Hypothalamus (tissue), 51 donors: Measurements from ENCODE around the gene DLL4.
A peak's percentile ranks its signal among the peaks of the same experiment; 100 is the strongest.
"Not testable (repeated sequence)": the region's sequence is repeated elsewhere in the genome, so short reads cannot be mapped to it uniquely, and the experiment has no call there.

Experiments used
- DNase-seq, 51 donors: peaks; one replicate each; lab custom pipeline; 2025; lab: John Stamatoyannopoulos, UW

Gene DLL4

DNA sequence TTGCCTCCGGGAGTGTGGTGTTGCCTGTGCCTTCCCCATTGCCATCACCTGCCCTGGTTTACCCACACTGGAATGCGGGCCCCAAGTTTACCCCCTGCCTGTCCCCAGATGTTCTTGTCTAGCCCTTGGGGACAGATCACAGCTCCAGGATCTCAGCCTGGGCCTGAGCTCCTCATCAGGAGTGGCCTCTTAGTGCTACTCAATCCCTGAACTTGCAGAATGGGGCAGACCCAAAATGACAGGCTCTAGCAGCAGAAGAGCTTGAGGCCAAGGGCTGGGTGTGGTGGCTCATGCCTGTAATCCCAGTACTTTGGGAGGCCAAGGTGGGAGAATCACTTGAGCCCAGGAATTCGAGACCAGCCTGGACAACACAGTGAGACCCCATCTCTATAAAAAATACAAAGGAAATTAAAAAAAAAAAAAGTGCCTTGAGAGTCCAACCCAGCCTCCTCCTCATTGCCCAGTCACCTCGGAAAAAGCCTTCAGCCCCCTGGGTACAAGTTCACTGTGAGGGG, 28.0 kb downstream of the DLL4 start:
- DNase-seq = no peak

DNA sequence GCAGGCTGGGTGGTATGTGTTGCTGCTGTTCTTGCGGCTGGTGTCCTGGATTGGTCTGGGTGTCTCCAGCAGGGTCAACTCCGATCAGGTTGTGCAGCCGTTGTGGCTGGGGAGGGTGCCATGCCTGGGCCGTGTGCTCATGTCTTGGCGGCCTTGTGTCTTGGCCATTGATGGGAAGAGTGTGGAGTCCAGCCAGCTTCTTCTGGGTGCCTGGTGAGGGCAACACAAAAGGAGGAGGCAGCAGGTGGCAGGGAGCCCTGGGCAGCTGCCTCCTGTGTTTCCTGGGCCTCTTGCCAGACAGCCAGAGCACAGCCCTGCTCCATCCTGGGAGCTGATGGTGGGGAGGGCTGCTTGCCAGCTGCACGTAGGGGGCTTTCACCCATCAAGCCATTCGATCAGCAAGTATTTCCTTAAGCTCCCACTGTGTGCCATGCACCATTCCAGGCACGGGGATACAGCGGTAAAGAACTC, 28.5 kb downstream of the DLL4 start:
- DNase-seq = peak in 36 of 51 donors; percentile 14 to 80 (median 48)

DNA sequence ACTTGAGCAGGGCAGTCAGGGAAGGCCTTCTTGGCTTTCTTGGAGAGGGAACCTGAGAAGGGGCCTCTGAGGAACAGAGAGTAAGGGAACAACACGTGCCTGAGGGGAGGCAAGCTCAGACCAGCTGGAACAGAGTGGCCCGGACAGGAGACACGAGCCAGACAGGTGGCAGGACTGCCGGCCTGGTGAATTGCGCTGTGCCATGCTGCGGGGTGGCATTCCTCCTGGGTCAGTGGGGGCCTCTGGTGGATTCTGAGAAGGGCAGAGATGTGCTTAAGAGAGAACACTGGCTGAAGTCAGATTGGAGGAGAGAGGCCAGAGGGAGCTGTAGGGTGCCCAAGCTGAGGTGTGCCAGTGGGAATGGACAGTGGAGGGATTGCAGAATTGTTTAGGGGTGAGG, 29.0 kb downstream of the DLL4 start:
- DNase-seq = no peak

DNA sequence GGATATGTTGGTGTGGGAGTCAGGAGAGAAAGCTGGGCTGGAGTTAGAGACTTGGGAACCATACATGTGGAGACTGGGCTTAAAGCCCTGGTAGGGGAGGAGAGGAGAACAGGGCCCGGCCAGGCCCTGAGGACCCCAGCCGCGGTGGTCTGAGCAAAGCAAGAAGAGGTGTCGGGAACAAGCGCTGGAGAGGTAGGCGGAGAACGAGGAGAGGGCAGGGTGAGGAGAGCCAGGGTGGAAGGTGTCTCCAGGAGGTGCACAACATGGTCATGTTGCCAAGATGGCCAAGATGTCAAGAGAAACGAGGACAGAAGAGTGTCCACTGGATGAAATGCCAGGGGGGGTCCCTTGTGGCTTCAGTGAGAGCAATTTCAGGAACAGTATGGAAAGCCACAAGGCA, 29.6 kb downstream of the DLL4 start:
- DNase-seq = no peak

DNA sequence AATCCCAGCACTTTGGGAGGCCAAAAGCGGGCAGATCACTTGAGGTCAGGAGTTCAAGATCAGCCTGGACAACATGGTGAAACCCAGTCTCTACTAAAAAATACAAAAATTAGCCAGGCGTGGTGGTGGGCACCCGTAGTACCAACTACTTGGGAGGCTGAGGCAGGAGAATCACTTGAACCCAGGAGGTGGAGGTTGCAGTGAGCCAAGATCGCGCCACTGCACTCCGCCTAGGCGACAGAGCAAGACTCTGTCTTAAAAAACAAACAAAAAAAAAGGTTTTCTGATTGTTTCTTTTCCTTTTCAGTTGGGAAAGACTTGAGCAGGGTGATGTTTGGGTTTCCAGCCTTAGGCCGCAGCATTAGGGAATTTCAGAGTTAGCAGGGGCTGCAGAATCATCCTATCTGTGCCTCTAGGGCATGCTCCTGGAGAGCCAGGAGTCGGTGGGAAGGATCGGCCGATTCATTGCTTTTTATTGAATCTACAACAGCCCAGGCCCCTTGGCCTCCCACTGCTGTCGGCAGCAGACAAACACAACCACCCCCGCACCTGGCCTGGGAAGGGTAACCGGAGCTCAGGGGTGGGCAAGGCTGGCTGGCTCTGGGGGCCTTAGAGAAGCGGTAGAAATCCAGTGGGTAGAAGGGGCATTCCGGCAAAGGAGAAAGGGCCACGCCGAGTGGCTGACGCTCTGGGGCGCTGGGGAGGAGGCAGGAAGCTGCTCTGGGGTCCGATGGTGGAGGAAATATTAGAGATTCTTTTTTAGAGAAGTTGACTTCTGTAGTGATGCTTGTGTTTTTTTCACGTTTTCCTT, 30.4 kb downstream of the DLL4 start:
- no peak for DNase-seq

DNA sequence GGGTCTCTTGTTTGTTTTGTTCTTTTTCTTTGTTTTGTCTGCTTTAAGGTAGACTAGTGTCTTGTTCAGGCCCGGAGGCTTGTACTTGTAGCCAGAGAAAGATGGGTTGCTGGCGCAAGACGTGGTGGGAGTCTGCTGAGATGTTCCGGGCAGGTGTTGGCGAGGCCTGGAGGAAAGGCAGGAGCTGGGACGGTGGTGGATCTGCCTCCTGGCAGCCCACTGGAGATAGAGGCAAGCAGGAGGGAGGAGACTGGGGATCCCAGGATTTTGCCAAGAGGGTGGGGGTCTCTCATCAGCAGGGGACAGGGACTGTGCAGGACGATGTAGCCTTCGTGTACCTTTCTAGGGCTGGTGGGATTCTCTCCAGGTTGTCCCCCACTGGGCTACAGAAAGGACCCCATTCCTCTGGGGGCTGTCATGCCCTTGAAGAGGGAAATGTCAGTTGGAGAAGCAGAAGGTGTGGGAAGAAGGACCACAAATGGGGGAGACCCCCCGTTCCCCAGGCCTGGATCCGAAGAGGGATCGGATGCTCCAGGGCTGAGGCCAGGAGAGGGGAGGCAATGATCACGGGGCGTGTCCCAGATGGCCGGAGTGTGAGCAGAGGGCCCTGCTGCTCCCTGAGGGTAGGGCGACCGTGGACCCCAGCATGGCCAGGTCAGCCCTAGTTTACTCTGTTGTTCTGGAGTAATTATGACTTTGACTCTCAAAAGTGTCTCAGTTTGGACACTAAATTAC, 31.2 kb downstream of the DLL4 start:
- no peak for DNase-seq

DNA sequence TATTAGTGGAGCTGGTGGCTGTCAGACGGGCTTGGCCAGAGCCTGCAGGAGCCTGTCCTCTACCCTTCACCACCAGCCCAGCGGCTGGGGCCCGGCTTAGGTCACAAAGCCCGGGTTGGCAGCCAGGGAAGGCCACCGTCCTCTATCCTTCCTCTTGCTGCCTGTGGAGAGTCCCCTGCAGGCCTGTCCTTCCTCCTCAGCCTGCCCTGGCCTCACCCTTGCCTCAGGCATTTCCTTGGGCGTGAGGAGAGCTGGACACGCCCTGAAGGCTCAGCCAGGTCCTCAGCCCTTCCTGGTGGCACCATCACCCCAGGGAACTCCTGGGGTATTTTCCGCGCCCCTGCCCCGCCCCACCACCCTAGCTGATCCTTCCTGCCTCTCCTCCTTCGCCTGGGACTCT, 31.8 kb downstream of the DLL4 start:
- no peak for DNase-seq

DNA sequence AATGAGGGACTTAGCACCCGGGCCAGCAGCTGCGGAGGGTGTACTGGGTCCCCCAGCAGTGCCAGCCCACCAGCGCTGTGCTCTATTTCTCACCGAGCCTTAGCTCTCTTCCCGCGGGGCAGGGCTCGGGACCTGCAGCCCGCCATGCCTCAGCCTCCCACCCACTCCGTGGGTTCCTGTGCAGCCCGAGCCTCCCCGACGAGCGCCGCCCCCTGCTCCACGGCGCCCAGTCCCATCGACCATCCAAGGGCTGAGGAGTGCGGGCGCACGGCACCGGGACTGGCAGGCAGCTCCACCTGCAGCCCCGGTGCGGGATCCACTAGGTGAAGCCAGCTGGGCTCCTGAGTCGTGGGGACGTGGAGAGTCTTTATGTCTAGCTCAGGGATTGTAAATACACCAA, 32.6 kb downstream of the DLL4 start:
- not testable (repeated sequence) for DNase-seq

DNA sequence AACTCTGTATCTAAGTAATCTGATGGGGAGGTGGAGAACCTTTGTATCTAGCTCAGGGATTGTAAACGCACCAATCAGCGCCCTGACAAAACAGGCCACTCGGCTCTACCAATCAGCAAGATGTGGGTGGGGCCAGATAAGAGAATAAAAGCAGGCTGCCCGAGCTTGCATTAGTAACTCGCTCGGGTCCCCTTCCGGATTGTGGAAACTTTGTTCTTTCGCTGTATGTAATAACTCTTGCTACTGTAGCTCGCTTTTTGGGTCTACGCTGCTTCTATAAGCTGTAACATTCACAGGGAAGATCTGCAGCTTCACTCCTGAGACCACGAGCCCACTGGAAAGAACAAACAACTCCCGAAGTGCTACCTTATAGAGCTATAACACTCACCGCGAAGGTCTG, 33.2 kb downstream of the DLL4 start:
- not testable (repeated sequence) for DNase-seq

DNA sequence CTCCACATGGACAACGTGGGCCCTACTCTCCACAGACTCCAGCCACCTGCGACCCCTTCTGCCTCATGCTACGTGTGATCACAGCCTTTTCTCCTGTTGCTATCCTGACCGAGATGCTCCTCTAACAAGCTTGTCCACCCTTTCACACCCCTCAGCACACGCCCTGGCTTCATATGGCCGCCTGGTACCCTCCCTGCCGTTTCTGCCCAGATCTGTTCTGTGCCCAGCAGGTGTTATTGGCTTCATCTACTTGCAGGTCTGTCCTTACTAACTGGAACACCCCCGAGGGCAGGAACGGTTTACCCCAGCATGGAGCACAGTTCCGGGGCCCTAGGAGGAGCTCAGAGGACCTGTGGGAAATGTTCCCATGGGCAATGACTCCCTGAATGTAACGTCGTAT, 34.1 kb downstream of the DLL4 start:
- DNase-seq = no peak

DNA sequence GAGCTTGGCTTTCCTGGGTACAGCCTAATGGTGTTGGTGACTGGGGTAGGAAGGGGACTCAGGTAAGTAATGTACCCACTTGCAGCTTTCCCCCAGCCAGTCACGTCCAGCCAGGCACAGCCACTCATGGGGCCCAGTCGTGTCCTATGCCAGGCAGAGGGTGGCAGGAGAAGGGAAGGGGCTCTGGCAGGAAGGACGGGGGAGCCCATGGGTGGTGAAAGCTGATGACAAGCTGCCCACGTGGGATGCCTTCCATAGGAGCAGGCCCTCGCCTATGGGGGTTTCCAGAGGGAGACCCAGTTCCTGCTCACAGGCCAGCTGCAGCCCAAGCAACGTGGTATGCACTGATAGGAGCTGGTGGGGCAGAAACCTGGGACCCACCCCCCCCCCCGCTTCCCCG, 34.9 kb downstream of the DLL4 start:
- DNase-seq = no peak

DNA sequence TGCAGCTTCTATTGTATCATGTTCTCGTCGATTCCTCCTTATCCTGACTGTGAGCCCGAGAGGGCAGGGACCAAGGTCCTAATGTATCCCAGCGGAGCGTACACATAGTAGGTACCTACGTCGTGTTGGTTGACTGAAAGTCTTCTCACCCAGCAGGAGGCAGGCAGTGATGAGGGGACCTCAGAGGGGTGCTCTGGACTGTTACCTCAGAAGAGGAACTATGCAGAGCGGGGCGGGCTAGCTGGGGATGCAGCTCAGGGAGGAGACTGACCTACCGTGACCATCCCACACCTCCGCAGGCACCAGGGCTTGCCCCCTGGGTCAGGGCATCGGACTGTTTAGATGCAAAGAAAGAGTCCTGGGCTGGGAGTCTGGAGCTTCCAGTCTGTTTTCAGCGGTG, 35.5 kb downstream of the DLL4 start:
- no peak for DNase-seq

DNA sequence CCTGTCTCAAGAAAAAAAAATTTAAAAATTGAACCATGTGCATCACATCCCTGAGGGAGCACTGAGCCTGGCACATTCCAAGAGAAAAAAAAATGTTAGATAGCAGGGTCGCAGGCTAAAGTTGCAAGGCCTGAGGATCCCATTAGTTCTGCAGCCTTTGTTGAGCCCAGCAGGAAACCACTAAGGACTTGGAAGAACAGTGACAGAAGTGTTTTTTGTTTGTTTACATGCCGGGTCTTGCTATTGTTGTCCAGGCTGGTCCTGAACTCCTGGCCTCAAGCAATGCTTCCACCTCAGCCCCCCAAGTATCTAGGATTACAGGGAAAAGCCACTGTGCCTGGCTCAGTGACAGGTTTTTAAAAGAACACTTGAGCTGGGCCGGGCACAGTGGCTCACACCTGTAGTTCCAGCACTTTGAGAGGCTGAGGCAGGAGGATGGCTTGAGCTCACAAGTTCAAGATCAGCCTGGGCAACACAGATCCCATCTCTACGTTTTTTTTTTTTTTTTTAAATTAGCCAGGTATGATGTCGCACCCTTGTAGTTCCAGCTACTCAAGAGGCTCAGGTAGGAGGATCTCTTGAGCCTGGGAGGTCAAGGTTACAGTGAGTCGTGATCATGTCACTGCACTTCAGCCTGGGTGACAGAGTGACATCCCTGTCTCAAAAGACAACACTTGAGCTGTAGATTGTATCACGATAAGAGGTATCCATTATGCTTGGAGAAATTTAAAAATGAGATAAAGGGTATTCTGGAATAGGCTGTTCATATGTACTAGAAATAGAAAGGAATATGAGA, 39.3 kb downstream of the DLL4 start:
- no peak for DNase-seq

DNA sequence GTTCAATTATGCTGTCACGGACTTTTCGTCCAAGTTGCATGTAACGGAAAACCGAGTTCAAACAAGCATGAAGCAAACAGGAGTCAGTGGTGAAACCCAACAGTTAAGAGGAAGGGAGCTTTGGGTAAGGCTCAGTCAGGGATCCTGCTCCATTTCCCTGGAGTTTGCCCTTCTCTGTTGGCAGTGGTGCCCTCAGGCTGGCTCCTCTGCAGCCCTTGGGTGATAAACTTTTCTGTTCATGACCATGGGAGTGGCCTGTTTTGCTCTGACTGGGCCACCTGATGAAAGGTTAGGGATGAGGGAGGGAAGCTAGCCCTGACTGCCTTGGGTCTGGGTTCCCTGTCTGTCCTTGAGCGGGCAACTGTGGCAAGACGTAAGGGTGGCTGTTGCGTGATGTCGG, 40.2 kb downstream of the DLL4 start:
- no peak for DNase-seq

DNA sequence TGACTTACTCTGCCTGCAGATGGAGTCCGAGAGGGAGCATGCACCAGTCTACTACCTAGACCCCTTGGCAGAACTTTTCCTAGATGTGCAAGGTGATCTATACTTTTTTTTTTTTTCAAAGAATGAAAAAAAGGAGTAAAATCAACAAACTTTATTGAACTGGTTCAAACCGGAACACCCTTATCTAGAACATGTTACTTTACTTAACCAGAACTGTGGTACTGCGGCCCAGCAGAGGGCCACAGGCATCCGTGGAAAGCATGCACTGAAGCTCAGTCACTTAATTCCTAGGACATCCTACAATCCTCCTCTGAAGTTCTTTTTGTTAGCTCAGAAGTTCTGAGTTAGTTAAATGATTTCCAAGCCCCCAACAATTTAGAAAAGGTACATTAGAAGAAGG, 45.7 kb downstream of the DLL4 start:
- no peak for DNase-seq

DNA sequence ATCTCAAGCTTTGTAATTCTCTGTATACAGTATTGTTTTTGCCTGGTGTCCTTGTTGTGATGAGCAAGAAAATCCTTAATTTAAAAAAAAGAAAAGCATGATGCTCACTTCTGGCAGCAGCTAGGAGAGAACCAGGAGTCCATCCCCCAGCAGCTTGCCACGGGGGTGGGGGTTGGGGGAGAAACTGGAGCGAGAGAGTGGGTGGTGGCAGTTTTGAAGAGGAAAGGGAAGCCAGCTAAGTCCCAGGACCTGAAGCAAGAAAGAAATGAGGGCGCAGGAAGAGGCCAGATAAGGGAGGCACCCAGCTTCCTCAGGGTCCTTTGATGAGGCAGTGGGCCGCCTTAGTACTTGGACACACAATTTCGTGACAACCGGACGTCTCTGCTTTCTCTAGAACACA, 47.7 kb downstream of the DLL4 start:
- DNase-seq = peak in 1 of 51 donors; percentile 24

DNA sequence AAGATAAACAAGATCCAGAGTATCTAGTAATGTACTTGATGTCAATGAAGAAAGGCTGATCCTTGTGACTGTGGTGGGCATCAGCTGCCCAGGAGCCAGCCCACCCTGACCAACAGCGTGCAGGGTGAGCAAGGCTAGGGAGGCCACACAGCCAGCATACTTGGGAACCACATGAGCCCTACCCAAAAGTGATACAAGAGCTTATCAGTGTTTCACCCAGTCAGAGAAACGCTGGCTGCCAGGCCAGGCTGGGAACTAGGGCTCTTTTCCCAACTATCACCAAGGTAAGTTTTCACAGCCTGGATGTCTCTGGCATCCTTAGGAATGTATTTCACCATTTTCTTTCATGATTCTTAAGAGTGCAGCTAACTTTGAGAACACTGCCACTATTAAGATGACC, 49.0 kb downstream of the DLL4 start:
- no peak for DNase-seq

DNA sequence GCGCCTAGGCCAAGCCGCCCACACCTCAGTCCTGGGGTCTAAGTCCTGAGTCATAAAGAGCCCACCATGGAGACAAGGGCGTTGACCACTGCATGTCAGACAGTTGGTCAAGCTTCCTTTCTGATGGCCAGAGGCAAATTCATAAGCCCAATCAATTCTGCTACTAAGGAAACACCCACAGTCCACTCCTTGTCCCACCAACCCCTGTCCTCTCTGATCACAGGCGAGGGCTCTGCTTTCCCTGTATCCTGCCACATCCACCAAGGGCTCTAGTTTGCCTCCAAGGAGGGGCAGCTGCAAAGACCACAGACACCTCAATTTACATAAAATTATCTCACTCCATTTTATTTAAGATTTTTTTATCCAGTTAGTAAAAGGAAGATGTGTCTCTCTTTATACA, 49.4 kb downstream of the DLL4 start:
- DNase-seq = no peak

DNA sequence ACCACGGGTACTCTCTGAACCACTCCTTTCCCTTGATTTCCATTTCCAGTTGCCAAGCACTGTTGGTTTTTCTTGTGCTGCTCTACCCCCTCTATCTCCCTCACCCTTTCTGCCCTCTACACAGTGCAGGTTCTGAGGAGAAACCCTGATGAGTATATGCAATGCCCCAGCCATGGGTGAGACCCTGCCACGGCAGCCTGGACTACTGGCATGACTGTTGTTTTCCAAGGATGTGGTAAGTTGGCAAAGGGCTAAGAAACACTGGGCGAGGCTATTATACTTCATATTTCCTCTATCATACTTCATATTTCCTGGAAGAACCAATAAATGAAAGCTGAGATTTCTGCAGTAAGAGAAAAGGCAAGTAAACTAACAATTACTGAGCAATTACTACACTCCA, 52.0 kb downstream of the DLL4 start:
- DNase-seq = no peak

DNA sequence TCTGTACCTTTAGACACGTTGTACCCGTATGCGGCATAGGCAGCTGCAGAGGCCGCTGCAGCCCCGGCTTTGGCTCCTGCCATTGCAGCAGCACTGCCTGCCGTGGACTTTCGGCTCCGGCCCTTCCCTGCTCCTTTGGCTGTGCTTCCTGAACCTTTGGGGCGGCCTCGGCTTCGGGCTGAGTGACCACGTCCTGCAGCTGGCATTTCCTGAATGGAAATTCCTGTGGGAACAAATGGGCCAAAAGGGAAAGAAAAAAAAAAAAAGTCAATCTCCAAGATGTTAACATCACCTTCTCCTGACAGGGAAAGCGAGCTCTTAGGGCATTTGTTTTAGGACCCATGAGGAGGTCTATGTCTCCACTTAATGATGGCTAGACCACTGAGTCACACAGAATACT, 53.7 kb downstream of the DLL4 start:
- DNase-seq = no peak

DNA sequence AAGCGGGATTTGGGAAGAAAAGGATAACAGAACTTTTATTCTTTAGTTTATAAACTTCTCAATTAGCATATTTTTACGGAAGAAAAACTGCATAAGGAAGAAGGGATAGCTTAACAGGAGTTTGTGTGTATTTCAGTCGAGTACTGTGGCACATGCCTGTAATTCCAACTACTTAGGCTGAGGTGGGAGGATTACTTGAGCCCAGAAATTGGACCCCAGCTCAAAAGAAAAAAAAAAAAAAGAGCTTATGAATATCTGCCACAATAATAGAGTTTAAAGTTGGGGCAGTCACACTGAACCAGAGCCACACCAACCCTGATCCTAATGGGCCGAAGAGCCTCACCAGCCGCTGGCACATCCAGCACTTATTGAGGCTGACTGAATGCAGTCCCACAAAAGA, 55.3 kb downstream of the DLL4 start:
- no peak for DNase-seq
